ENCODE measurements around the gene TMEM89.

DNA sequence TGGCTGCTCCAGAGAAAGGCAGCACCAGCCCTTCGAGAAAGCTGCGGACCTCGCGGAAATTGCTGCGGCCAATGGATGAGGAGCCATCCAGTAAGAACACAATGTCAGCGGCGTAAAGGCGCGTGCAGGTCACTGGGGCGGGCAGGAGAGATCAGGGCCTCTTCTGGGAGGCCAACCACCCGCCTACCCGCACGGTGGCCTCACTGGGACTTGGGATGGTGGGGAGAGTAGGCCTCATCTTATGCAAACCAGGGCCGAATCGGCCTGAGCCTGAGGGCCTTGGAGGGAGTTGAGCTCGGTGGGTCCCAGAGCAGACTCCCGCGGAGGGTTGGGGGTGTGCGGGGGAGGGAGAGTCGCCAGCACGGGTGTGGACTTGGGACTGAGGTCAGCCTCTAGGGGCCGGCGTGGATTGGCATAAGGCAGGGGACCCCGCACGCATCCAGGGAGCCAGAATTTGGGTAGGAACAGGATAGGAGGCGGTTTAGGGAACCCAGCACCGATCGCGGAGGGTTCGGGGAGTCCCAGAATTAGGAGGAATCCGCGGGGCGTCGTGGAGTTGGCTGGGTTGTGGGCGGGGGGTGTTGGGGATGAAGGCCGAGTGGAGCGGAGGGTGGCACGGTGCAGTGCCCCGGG is 27.0 kb downstream of the TMEM89 start:
- TF ChIP-seq, protein P1, sequence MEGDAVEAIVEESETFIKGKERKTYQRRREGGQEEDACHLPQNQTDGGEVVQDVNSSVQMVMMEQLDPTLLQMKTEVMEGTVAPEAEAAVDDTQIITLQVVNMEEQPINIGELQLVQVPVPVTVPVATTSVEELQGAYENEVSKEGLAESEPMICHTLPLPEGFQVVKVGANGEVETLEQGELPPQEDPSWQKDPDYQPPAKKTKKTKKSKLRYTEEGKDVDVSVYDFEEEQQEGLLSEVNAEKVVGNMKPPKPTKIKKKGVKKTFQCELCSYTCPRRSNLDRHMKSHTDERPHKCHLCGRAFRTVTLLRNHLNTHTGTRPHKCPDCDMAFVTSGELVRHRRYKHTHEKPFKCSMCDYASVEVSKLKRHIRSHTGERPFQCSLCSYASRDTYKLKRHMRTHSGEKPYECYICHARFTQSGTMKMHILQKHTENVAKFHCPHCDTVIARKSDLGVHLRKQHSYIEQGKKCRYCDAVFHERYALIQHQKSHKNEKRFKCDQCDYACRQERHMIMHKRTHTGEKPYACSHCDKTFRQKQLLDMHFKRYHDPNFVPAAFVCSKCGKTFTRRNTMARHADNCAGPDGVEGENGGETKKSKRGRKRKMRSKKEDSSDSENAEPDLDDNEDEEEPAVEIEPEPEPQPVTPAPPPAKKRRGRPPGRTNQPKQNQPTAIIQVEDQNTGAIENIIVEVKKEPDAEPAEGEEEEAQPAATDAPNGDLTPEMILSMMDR (IDR thresholded peaks at IDR 0.05): no peak
- no peak for TF ChIP-seq EP300 (IDR thresholded peaks at IDR 0.05)
- no peak for TF ChIP-seq POLR2A (IDR thresholded peaks at IDR 0.05)
